Spleen (tissue), 11 donors: ENCODE data around the gene ZNF473. TPM values are rescaled to one million over a fixed set of nuclear protein-coding genes. Genes with fewer than 3 reads are reported as not detected.

ENCODE experiments used
- DNase-seq: peaks from one replicate; pipeline ENCODE4 v3.0.0-alpha.2; 2020
- H3K27ac ChIP-seq, 8 donors: fragments of 200-600 bp; sonication (generic) in 7 of 8; 1 replicate in 4 of 8; 2 replicates in 4 of 8; pipeline versions ENCODE4 v1.5.0 to v1.8.0; 2016 to 2021; ENCODE audit warnings: inconsistent platforms in 4 of 8, mild to moderate bottlenecking in 4 of 8, moderate library complexity in 1 of 8
- H3K27me3 ChIP-seq, 7 donors: fragments of 200-600 bp; sonication (generic) in 6 of 7; replicated peaks in 1 of 7; 1 replicate in 4 of 7; 2 replicates in 3 of 7; pipeline versions ENCODE4 v1.5.0 to v1.8.0; 2016 to 2021; ENCODE audit warnings: inconsistent platforms in 3 of 7, mild to moderate bottlenecking in 1 of 7
- H3K36me3 ChIP-seq, 6 donors: fragments of 200-600 bp; sonication (generic) in 5 of 6; 1 replicate in 4 of 6; 2 replicates in 2 of 6; pipeline versions ENCODE4 v1.5.0 to v1.8.0; 2016 to 2021; ENCODE audit warnings: inconsistent platforms in 2 of 6
- H3K4me1 ChIP-seq, 6 donors: fragments of 200-600 bp; sonication (generic) in 5 of 6; 1 replicate in 3 of 6; 2 replicates in 3 of 6; pipeline versions ENCODE4 v1.5.0 to v1.8.0; 2016 to 2021; ENCODE audit warnings: inconsistent platforms in 3 of 6
- H3K4me3 ChIP-seq, 8 donors: fragments of 200-600 bp; sonication (generic) in 7 of 8; 1 replicate in 4 of 8; 2 replicates in 4 of 8; pipeline versions ENCODE4 v1.5.0 to v1.8.0; 2016 to 2021; ENCODE audit warnings: inconsistent platforms in 4 of 8, mild to moderate bottlenecking in 4 of 8, moderate library complexity in 2 of 8
- H3K9me3 ChIP-seq, 8 donors: fragments of 200-600 bp; sonication (generic) in 7 of 8; 1 replicate in 4 of 8; 2 replicates in 4 of 8; pipeline versions ENCODE4 v1.5.0 to v1.8.0; 2016 to 2021; ENCODE audit warnings: inconsistent platforms in 4 of 8
- POLR2A ChIP-seq, 3 donors: fragments of 450-650 bp; IDR thresholded peaks; one replicate each; pipeline ENCODE4 v1.5.1; 2017; ENCODE audit warnings: antibody characterized with exemption in 3 of 3, mild to moderate bottlenecking in 1 of 3
- POLR2AphosphoS5 ChIP-seq, 3 donors: sonication (generic); formaldehyde crosslinking; IDR thresholded peaks; one replicate each; pipeline ENCODE4 v1.5.1; 2017; ENCODE audit warnings: antibody characterized with exemption in 3 of 3
- WGBS, 5 donors: extraction: QIAGEN DNeasy Blood & Tissue Kit in 3 of 5; methylation state at CpG; one replicate each; pipeline versions ENCODE4 v1.1.5 to v1.1.7; 2013 to 2018; 5-methylcytosine and 5-hydroxymethylcytosine counted together
- intact Hi-C: fragments of 100-400 bp; cut with DNase I; formaldehyde crosslinking; loops from one replicate; pipeline ENCODE4 v1.15.0; 2023; ENCODE audit warnings: low total_unique reads
- polyA plus RNA-seq, 3 donors: library from polyadenylated mRNA; stranded (reverse); fragments of 200-250 nt; gene quantifications; one replicate each; pipeline ENCODE4 v1.2.1, GENCODE V29; 2013
- total RNA-seq, 7 donors: library from RNA; depleted of rRNA in 3 of 7; stranded (reverse); fragments of >200 nt in 3 of 7; fragmentation: NEBNext Ultra II Directional in 4 of 7; extraction: Animal tissue kit (Norgen Biotek cat#: 25700) in 4 of 7; gene quantifications; one replicate each; pipeline versions ENCODE4 v1.1.0 to v1.2.1, GENCODE V29; 2016 to 2021
- TF ChIP-seq, protein P1 (sequence below), 11 experiments: fragments of 200-600 bp in 7 of 11; fragments of 450-650 bp in 4 of 11; sonication (generic) in 4 of 11; IDR thresholded peaks in 8 of 11; conservative IDR thresholded peaks in 3 of 11; 1 replicate in 7 of 11; 2 replicates in 4 of 11; pipeline versions ENCODE4 v1.4.0 to v1.8.0; 2016 to 2021; ENCODE audit warnings: antibody characterized with exemption in 11 of 11, inconsistent platforms in 4 of 11, mild to moderate bottlenecking in 1 of 11
- donor health status: healthy with polysubstance abuse.
- donor health status: DM: no; HTN: no; CAD: no; lungs with moderate emphysema.
- donor health status: DM: no; HTN: no; CAD: no.
- donor health status: Bipolar disorder and iron deficiency.
- donor health status: healthy.
- donor health status: DM: no; HTN: no; CAD: no.
- donor health status: DM: yes; HTN: yes; CAD: no.

Gene ZNF473
- total and polyA plus RNA-seq, 10 donors, result 2.4 to 24.2 (median 17.0) TPM

GRCh38 chr19:50016225-50016807 lies 9.5 kb upstream of the ZNF473 start:
- Histone ChIP-seq H3K4me3 (no peak overlapping the region), H3K4me1 (peaks cover 0 to 7% (median under 1%) of the 10 kb centered on the region in 6 donors), H3K36me3 (peaks cover 6 to 100% (median 81%) of the 10 kb centered on the region in 6 donors), H3K27ac (no peak overlapping the region), H3K27me3 (no peaks in the 10 kb centered on the region), H3K9me3 (no peaks in the 10 kb centered on the region)
- DNase-seq, result no peak
- no peak for TF ChIP-seq POLR2AphosphoS5 (IDR thresholded peaks at IDR 0.05)
- TF ChIP-seq POLR2A (IDR thresholded peaks at IDR 0.05), result no peak
- TF ChIP-seq, protein P1, sequence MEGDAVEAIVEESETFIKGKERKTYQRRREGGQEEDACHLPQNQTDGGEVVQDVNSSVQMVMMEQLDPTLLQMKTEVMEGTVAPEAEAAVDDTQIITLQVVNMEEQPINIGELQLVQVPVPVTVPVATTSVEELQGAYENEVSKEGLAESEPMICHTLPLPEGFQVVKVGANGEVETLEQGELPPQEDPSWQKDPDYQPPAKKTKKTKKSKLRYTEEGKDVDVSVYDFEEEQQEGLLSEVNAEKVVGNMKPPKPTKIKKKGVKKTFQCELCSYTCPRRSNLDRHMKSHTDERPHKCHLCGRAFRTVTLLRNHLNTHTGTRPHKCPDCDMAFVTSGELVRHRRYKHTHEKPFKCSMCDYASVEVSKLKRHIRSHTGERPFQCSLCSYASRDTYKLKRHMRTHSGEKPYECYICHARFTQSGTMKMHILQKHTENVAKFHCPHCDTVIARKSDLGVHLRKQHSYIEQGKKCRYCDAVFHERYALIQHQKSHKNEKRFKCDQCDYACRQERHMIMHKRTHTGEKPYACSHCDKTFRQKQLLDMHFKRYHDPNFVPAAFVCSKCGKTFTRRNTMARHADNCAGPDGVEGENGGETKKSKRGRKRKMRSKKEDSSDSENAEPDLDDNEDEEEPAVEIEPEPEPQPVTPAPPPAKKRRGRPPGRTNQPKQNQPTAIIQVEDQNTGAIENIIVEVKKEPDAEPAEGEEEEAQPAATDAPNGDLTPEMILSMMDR (IDR thresholded peaks at IDR 0.05 in 8 of 11, conservative IDR thresholded peaks at IDR 0.05 in 3 of 11), result no peak
- intact Hi-C loops, result no loop called here
- 93 to 100% (median 100%) methylated on average over 1 of the region's 1 CpG for WGBS, 5 donors

DNA sequence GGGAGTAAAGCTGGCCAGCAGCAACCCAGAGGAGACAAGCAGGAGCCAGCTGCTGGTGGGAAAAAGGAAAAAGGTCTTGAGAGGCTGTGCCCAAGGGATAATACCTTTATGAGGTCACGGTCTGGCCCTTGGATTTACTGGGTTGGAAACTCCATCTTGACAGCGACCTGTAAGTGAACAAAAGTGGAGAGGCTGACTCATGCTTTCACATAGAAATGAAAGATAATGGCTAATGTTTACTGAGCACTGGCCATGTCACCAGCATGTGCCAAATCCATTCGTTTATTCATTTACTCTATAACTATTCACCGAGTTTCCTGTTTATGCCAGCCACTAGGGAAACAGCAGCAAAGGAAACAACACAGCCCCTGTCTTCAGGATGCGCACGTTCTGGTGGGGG lies 5.3 kb upstream of the ZNF473 start:
- H3K36me3 ChIP-seq, result peaks cover 5 to 68% (median 49%) of the 10 kb centered on the region in 6 donors
- peaks cover 6 to 39% (median 24%) of the 10 kb centered on the region in 6 donors for H3K4me1 ChIP-seq
- TF ChIP-seq, protein P1 (IDR thresholded peaks at IDR 0.05 in 8 of 11, conservative IDR thresholded peaks at IDR 0.05 in 3 of 11), result no peak
- TF ChIP-seq POLR2A (IDR thresholded peaks at IDR 0.05) (no peak), POLR2AphosphoS5 (IDR thresholded peaks at IDR 0.05) (no peak)
- no peaks in the 10 kb centered on the region for H3K27me3 ChIP-seq
- WGBS, 5 donors, result 83 to 92% (median 89%) methylated on average over 6 of the region's 6 CpGs
- no peak for DNase-seq
- intact Hi-C loops, result no loop called here
- H3K27ac ChIP-seq, result no peak overlapping the region
- H3K4me3 ChIP-seq, result no peak overlapping the region
- no peaks in the 10 kb centered on the region for H3K9me3 ChIP-seq

DNA sequence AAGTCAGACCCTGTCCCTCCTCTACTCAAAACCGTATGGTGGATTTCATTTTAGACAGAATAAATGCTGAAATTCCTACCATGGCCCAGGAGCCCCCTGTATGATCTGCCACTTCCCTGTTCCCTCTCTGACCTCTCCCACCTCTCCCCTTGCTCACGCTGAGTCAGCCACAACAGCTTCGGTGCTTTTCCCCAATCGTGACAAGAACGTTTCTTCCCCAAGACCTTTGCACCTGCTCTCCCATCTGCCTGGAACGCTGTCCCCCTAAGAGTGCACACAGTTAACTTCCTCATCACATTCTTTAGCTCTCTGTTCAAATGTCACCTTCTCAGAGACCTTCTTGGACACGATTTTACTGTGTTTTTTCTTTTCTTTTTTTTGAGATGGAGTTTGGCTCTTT lies 3.0 kb upstream of the ZNF473 start:
- no peaks in the 10 kb centered on the region for H3K9me3 ChIP-seq
- H3K4me1 ChIP-seq, result peaks cover 10 to 58% (median 41%) of the 10 kb centered on the region in 6 donors
- WGBS, 5 donors, result 63 to 73% (median 68%) methylated on average over 7 of the region's 7 CpGs
- TF ChIP-seq POLR2A (IDR thresholded peaks at IDR 0.05), result no peak
- TF ChIP-seq POLR2AphosphoS5 (IDR thresholded peaks at IDR 0.05), result no peak
- TF ChIP-seq, protein P1 (IDR thresholded peaks at IDR 0.05 in 8 of 11, conservative IDR thresholded peaks at IDR 0.05 in 3 of 11), result no peak
- H3K27ac ChIP-seq, result no peak overlapping the region
- H3K36me3 ChIP-seq, result peaks cover 0 to 45% (median 26%) of the 10 kb centered on the region in 6 donors
- no peak for DNase-seq
- no peaks in the 10 kb centered on the region for H3K27me3 ChIP-seq
- no peak overlapping the region for H3K4me3 ChIP-seq
- intact Hi-C loops, result no loop called here

GRCh38 chr19:50024719-50025021 lies 1.1 kb upstream of the ZNF473 start:
- Histone ChIP-seq H3K4me1 (peaks cover 10 to 76% (median 51%) of the 10 kb centered on the region in 6 donors), H3K27ac (peak overlapping the region; percentile 84 to 98 (median 96)), H3K4me3 (peak overlapping the region; percentile 71 to 85 (median 83)), H3K27me3 (no peaks in the 10 kb centered on the region), H3K9me3 (no peaks in the 10 kb centered on the region), H3K36me3 (peaks cover 0 to 36% (median 13%) of the 10 kb centered on the region in 6 donors)
- intact Hi-C loops, result no loop called here
- no peak for TF ChIP-seq POLR2A (IDR thresholded peaks at IDR 0.05)
- TF ChIP-seq POLR2AphosphoS5 (IDR thresholded peaks at IDR 0.05), result no peak
- TF ChIP-seq, protein P1 (IDR thresholded peaks at IDR 0.05 in 8 of 11, conservative IDR thresholded peaks at IDR 0.05 in 3 of 11), result no peak
- no peak for DNase-seq
- 0 to 2% (median 1%) methylated on average over 9 to 10 of the region's 10 CpGs for WGBS, 5 donors
